ENCODE data around the gene NETO2.

The NETO2 gene

DNA sequence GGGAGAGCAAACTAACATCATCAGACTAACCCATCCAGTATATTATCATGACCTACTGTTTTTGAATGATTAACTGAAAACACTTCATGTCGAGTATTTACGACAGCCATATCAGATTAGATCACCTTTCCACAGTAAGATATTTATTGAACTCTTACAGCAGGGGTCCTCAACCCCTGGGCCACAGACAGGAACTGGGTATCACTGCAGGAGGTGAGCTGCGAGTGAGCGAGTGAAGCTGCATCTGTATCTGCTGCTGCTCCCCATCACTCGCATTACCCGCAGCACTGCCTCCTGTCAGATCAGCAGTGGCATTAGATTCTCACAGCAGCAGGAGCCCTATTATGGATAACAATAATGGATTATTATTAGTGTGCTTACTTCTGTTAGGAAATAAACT, 59.5 kb downstream of the NETO2 start:
- Histone ChIP-seq H3K4me3 (ENCODE audit: insufficient read depth, low read depth, low read length) (no peak overlapping the region), H3K27me3 (ENCODE audit: control insufficient read depth, insufficient read depth, low read length, poor library complexity, severe bottlenecking) (no peaks in the 10 kb centered on the region), H3K27ac (ENCODE audit: insufficient read depth, low read depth, low read length, poor library complexity, severe bottlenecking) (no peak overlapping the region), H3K4me1 (ENCODE audit: control insufficient read depth, insufficient read depth, low read length) (no peaks in the 10 kb centered on the region), H3K36me3 (ENCODE audit: control insufficient read depth, insufficient read depth, low read length) (no peaks in the 10 kb centered on the region), H3K9me3 (ENCODE audit: control insufficient read depth, low read length) (no peaks in the 10 kb centered on the region)
- WGBS, 2 experiments: 90 to 93% methylated on average over 6 of the region's 6 CpGs

DNA sequence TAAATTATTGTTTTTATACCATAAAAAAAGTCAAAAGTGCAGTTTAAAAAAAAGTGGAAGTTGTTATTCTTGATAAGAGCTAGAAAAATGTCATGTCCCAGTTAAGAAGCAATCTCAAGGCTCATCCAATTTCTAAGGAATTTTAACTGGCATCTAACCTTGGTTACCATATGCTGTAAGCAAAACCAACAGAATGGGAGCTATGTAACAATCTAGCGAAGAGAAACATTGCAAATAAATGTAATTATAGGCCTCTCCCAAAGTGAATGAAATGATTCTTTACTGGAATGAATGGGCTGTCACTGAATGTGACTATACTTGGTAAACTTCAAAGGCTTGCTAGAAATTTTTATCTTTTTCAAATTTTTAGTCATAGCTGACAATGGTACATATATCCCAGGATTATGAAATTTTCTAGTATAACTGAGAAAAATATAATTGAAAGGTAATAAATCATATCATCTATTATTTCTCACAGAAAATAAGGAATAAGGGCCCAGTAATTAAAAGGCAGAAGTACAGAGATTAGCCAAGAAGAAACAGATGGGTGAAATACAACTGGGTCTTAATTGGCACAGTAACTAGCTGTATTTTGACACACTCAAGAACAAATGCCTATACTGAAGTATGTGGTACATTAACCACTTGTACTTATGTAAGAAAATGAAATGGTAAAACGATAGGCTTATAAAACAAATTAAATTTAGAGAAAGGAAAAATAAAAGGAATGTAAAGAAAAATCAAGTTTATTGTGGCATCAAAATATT, 61.5 kb downstream of the NETO2 start:
- 92 to 100% methylated on average over 2 of the region's 2 CpGs for WGBS, 2 experiments
- Histone ChIP-seq H3K9me3 (ENCODE audit: control insufficient read depth, low read length) (no peaks in the 10 kb centered on the region), H3K4me3 (ENCODE audit: insufficient read depth, low read depth, low read length) (no peak overlapping the region), H3K4me1 (ENCODE audit: control insufficient read depth, insufficient read depth, low read length) (no peaks in the 10 kb centered on the region), H3K27me3 (ENCODE audit: control insufficient read depth, insufficient read depth, low read length, poor library complexity, severe bottlenecking) (no peaks in the 10 kb centered on the region), H3K36me3 (ENCODE audit: control insufficient read depth, insufficient read depth, low read length) (no peaks in the 10 kb centered on the region), H3K27ac (ENCODE audit: insufficient read depth, low read depth, low read length, poor library complexity, severe bottlenecking) (no peak overlapping the region)

DNA sequence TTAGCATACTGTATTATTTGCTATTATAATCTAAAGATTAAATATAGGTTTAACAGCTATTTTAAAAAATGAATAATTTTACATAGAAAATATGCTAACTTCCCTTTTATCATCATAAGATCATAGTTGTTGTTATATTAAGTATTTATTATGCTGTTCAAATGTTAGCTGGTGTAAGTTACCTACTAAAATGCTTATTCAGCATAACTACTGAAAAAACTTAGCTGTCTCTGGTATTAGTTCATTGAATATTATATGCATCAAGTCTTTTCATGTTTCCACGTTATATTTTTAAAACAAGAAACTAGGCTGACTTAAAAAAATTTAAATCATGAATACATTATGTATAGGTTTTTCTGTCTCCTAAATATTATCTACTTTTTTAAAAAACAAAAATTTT, 62.6 kb downstream of the NETO2 start:
- Histone ChIP-seq H3K4me3 (ENCODE audit: insufficient read depth, low read depth, low read length) (no peak overlapping the region), H3K9me3 (ENCODE audit: control insufficient read depth, low read length) (no peaks in the 10 kb centered on the region), H3K27me3 (ENCODE audit: control insufficient read depth, insufficient read depth, low read length, poor library complexity, severe bottlenecking) (no peaks in the 10 kb centered on the region), H3K36me3 (ENCODE audit: control insufficient read depth, insufficient read depth, low read length) (no peaks in the 10 kb centered on the region), H3K4me1 (ENCODE audit: control insufficient read depth, insufficient read depth, low read length) (no peaks in the 10 kb centered on the region), H3K27ac (ENCODE audit: insufficient read depth, low read depth, low read length, poor library complexity, severe bottlenecking) (no peak overlapping the region)
- WGBS, 2 experiments: no CpG with 5 or more reads among the region's 1 CpG

DNA sequence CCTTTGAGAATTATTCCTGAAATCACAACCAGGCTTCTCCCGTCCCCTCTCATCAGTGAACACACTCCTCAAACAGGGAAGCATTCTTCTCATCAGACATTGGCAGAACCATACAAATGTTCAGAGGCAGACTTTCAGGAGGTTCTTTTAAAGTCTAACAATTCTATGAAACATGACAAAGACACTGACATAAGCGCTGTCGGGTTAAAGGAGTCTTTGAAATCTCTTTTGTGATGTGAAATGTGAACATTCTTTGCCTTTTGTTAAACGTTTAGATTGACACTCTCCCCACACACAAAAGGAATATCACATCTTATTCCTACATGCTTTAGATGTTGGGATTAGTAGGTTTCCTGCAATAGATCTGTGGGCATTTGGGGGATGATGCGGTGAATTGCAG, 63.9 kb downstream of the NETO2 start:
- Histone ChIP-seq H3K4me1 (ENCODE audit: control insufficient read depth, insufficient read depth, low read length) (no peaks in the 10 kb centered on the region), H3K9me3 (ENCODE audit: control insufficient read depth, low read length) (no peaks in the 10 kb centered on the region), H3K4me3 (ENCODE audit: insufficient read depth, low read depth, low read length) (no peak overlapping the region), H3K27me3 (ENCODE audit: control insufficient read depth, insufficient read depth, low read length, poor library complexity, severe bottlenecking) (no peaks in the 10 kb centered on the region), H3K36me3 (ENCODE audit: control insufficient read depth, insufficient read depth, low read length) (no peaks in the 10 kb centered on the region), H3K27ac (ENCODE audit: insufficient read depth, low read depth, low read length, poor library complexity, severe bottlenecking) (no peak overlapping the region)
- 48 to 52% methylated on average over 3 to 4 of the region's 5 CpGs for WGBS, 2 experiments

DNA sequence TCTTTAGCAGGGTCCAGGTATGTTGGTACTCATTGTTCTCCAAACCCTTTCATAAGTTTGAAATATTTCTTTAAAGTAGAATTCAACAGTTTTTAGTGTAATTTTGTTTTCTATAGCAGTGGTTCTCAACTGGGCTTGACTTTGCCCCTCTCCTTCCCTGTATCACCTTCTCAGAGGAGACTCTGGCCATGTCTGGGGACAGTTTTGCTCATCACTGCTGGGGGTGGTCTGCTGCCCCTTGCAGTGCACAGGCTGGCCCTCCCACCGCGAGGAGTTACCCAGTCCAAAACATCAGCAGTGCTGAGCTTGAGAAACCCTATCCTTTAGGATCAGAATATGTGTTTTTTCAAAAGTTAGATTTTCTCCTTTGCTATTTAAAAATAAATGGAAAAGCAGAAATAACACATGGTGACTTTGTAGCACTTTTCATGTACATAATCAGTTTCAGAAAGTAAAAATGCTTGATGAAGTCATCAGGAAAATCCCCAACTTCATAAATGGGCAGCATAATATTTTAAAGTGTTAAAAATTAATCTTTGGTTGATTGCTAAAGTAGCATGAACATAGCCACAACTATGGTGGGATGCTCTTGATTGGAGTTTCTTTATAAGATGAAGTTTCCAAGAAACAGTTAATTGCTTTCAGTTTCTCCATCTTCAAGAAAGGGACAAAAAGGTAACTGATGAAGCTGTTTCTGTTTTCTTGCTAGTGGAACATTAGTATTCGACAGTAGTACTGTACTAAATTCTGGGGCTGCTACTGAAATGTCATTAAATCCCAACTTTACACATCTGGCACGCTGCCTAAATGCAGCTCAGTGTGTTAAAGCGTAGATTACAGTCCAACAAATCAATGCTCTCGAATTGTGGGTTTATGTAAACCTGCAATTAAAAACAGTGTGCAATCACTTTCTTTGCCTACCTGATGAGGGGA, 70.3 kb downstream of the NETO2 start:
- Histone ChIP-seq H3K4me3 (ENCODE audit: insufficient read depth, low read depth, low read length) (no peak overlapping the region), H3K27me3 (ENCODE audit: control insufficient read depth, insufficient read depth, low read length, poor library complexity, severe bottlenecking) (peaks cover 5% of the 10 kb centered on the region), H3K9me3 (ENCODE audit: control insufficient read depth, low read length) (no peaks in the 10 kb centered on the region), H3K4me1 (ENCODE audit: control insufficient read depth, insufficient read depth, low read length) (no peaks in the 10 kb centered on the region), H3K36me3 (ENCODE audit: control insufficient read depth, insufficient read depth, low read length) (no peaks in the 10 kb centered on the region), H3K27ac (ENCODE audit: insufficient read depth, low read depth, low read length, poor library complexity, severe bottlenecking) (no peak overlapping the region)
- 92 to 95% methylated on average over 6 of the region's 6 CpGs for WGBS, 2 experiments

DNA sequence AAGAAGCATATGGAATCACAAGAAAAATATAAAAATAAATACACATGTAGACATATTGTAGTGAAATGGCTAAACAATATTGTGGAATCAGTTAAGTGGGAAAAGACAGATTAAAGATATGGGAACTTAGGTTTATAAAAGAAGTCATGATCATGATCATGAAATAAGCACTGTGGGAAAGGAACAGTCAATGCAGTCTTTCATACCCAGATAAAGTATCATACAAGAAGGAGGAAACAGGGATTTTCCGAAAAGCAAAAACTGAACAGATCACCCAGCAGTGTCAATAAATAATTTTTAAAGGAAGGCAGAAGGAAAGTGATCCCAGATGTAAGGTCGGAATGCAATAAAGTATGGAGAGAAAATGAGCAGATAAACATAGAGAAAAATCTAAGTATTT, 71.6 kb downstream of the NETO2 start:
- no peaks in the 10 kb centered on the region for H3K4me1 ChIP-seq (ENCODE audit: control insufficient read depth, insufficient read depth, low read length)
- no peaks in the 10 kb centered on the region for H3K36me3 ChIP-seq (ENCODE audit: control insufficient read depth, insufficient read depth, low read length)
- WGBS, 2 experiments: 93 to 100% methylated on average over 2 of the region's 2 CpGs
- H3K4me3 ChIP-seq (ENCODE audit: insufficient read depth, low read depth, low read length): no peak overlapping the region
- H3K9me3 ChIP-seq (ENCODE audit: control insufficient read depth, low read length): no peaks in the 10 kb centered on the region
- peaks cover 15% of the 10 kb centered on the region for H3K27me3 ChIP-seq (ENCODE audit: control insufficient read depth, insufficient read depth, low read length, poor library complexity, severe bottlenecking)
- H3K27ac ChIP-seq (ENCODE audit: insufficient read depth, low read depth, low read length, poor library complexity, severe bottlenecking): no peak overlapping the region

DNA sequence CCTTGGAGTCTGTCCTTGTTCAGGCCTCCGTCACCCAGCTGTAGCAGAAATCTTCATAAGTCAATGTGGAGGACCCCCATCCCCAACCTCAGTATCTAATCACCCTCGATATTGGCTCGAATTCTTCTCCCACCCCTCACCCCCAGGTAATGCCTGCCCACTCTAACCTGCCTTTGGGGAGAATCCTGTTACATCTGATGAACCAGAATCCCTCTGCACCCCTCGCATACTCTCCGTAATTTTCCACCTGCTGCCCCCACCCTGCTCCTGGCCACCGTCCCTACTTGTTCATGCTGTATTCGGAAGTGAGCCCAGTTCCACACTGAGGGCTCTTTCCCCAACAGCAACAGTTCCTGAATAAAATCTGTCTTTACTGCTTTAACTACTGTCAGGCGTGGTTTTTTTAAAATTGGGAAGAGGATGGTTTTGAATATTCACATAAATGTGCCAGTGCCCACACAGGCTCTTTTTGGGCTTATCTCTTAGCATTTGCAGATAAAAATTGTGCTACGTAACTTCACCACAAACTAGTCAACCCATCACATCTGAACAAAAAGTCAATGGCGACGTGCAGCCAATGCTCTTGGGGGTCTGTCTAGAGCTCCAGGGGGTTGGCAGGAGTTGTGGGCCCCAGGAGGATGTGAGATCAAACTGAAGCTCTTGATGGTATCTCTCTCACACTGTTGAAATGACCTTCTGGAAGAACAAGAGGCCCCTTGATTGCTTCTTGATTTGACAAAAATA, 73.7 kb downstream of the NETO2 start:
- no peaks in the 10 kb centered on the region for H3K9me3 ChIP-seq (ENCODE audit: control insufficient read depth, low read length)
- no peaks in the 10 kb centered on the region for H3K36me3 ChIP-seq (ENCODE audit: control insufficient read depth, insufficient read depth, low read length)
- H3K27me3 ChIP-seq (ENCODE audit: control insufficient read depth, insufficient read depth, low read length, poor library complexity, severe bottlenecking): peaks cover 16% of the 10 kb centered on the region
- no peak overlapping the region for H3K4me3 ChIP-seq (ENCODE audit: insufficient read depth, low read depth, low read length)
- no peak overlapping the region for H3K27ac ChIP-seq (ENCODE audit: insufficient read depth, low read depth, low read length, poor library complexity, severe bottlenecking)
- H3K4me1 ChIP-seq (ENCODE audit: control insufficient read depth, insufficient read depth, low read length): peaks cover 9% of the 10 kb centered on the region
- 90 to 95% methylated on average over 11 of the region's 11 CpGs for WGBS, 2 experiments

DNA sequence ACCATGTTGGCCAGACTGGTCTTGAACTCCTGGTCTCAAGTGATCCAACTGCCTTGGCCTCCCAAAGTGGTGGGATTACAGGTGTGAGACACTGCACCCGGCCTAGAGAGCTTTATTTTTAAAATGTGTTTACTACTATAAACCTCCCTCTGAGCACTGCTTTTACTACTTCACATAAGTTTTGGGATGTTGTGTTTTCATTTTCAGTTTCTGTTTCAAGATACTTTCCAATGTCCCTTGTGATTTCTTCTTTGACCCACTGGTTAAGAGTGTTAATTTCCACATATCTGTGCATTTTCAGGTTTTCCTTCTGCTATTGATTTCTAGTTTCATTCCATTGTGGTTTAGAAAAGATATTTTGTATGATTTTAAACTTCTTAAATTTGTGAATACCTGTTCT, 74.4 kb downstream of the NETO2 start:
- H3K27ac ChIP-seq (ENCODE audit: insufficient read depth, low read depth, low read length, poor library complexity, severe bottlenecking): no peak overlapping the region
- H3K4me1 ChIP-seq (ENCODE audit: control insufficient read depth, insufficient read depth, low read length): peaks cover 9% of the 10 kb centered on the region
- no peaks in the 10 kb centered on the region for H3K36me3 ChIP-seq (ENCODE audit: control insufficient read depth, insufficient read depth, low read length)
- 100% methylated on average over 1 of the region's 1 CpG; no CpG with 5 or more reads in 1 of the 2 experiments for WGBS, 2 experiments
- H3K27me3 ChIP-seq (ENCODE audit: control insufficient read depth, insufficient read depth, low read length, poor library complexity, severe bottlenecking): peaks cover 16% of the 10 kb centered on the region
- H3K9me3 ChIP-seq (ENCODE audit: control insufficient read depth, low read length): no peaks in the 10 kb centered on the region
- H3K4me3 ChIP-seq (ENCODE audit: insufficient read depth, low read depth, low read length): no peak overlapping the region

DNA sequence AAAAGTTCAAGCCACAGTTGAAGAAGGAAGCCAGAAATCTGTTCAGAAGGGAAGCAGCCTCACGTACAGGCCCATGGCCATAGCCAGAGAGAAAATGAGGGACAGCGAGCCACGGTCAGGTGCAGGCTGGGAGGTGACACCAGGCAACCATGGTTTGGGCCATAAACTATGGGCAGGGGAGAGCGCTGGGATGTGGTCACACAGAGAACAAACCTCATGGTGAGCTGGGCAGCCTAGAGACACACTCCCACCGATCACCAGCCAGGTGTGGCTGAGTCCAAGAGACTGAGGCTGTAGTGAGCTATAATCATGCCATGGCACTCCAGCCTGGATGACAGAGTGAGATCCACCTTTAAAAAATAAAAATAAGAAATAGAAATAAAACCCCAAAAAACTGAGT, 76.5 kb downstream of the NETO2 start:
- Histone ChIP-seq H3K4me1 (ENCODE audit: control insufficient read depth, insufficient read depth, low read length) (peaks cover 9% of the 10 kb centered on the region), H3K9me3 (ENCODE audit: control insufficient read depth, low read length) (no peaks in the 10 kb centered on the region), H3K4me3 (ENCODE audit: insufficient read depth, low read depth, low read length) (no peak overlapping the region), H3K27ac (ENCODE audit: insufficient read depth, low read depth, low read length, poor library complexity, severe bottlenecking) (no peak overlapping the region), H3K27me3 (ENCODE audit: control insufficient read depth, insufficient read depth, low read length, poor library complexity, severe bottlenecking) (peaks cover 16% of the 10 kb centered on the region), H3K36me3 (ENCODE audit: control insufficient read depth, insufficient read depth, low read length) (no peaks in the 10 kb centered on the region)
- WGBS, 2 experiments: 94 to 95% methylated on average over 5 of the region's 5 CpGs

Measured in ectodermal cell (in vitro differentiated cells).